Peyer's patch (tissue), 4 donors: Measurements from ENCODE around the gene RHEBL1.

ENCODE experiments used
- CTCF ChIP-seq, 6 experiments: fragments of 450-650 bp in 4 of 6; fragments of 200-600 bp in 2 of 6; sonication (generic) in 1 of 6; IDR thresholded peaks; one replicate each; pipeline ENCODE4 v1.5.1; 2017 to 2019; ENCODE audit warnings: antibody characterized with exemption in 6 of 6, mild to moderate bottlenecking in 3 of 6, moderate library complexity in 1 of 6
- POLR2A ChIP-seq, 2 donors: fragments of 450-650 bp; IDR thresholded peaks; one replicate each; pipeline ENCODE4 v1.5.1; 2017; ENCODE audit warnings: antibody characterized with exemption in 2 of 2, mild to moderate bottlenecking in 2 of 2, moderate library complexity in 2 of 2

DNA sequence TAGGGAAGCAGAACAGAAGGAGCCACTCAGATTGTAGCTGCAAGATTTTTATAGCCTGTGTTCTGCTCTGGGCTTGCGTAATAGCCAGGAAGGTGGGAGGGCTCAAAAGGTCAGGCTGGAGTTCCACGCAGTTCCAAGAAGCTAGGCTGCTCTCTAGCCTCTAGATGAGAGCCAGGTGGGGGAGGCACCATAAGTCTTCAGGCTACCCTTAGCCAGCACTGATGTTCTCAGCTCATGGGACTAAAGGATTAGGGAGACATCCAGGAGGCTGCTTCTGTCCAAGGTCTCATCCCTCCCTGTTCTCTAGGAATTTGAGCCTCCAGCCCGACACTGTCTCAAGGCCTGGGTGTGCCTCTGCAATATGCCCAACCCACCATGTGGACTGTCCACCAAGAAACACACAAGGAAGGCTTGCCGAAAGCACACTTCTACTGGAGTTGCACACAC is 39.2 kb upstream of the RHEBL1 start:
- TF ChIP-seq CTCF (IDR thresholded peaks at IDR 0.05), result no peak
- TF ChIP-seq POLR2A (IDR thresholded peaks at IDR 0.05), result peak; percentile 35 to 78
